Measurements from ENCODE around the gene BBS2.

- TF ChIP-seq KDM1A (IDR thresholded peaks at IDR 0.05; ENCODE audit: low read depth) (no peak), RCOR1 (IDR thresholded peaks at IDR 0.05; ENCODE audit: low read depth, low read length) (no peak), CTCF (IDR thresholded peaks at IDR 0.05) (no peak)
Observed at GRCh38 chr16:56542039-56542438, 22.2 kb upstream of the BBS2 start.

All from A549 (cell line).